Fibroblast of peridontal ligament (primary cell): Measurements from ENCODE around the gene RNASE1.
A peak's percentile ranks its signal among the peaks of the same experiment; 100 is the strongest.

ENCODE experiments used
- DNase-seq: peaks from one replicate; pipeline ENCODE4 v3.0.0-alpha.2; 2010; ENCODE audit errors: extremely low read depth

RNASE1 gene

GRCh38 chr14:20807304-20808161 is 4.9 kb upstream of the RNASE1 start:
- no peak for DNase-seq

GRCh38 chr14:20805485-20805884 is 2.8 kb upstream of the RNASE1 start:
- DNase-seq, result no peak

GRCh38 chr14:20803223-20803622 is 579 bp upstream of the RNASE1 start:
- no peak for DNase-seq

- DNase-seq, result no peak
Observed at GRCh38 chr14:20801726-20802125, 918 bp downstream of the RNASE1 start.

- DNase-seq, result no peak
Observed at GRCh38 chr14:20799892-20800544, 2.6 kb downstream of the RNASE1 start.

- no peak for DNase-seq
Observed at GRCh38 chr14:20799456-20799891, 3.2 kb downstream of the RNASE1 start.

- no peak for DNase-seq
Observed at GRCh38 chr14:20798932-20799331, 3.7 kb downstream of the RNASE1 start.

- no peak for DNase-seq
Observed at GRCh38 chr14:20798318-20798717, 4.3 kb downstream of the RNASE1 start.

GRCh38 chr14:20797164-20797563 is 5.5 kb downstream of the RNASE1 start:
- no peak for DNase-seq

- DNase-seq, result peak; percentile 0
Observed at GRCh38 chr14:20794644-20795369, 7.8 kb downstream of the RNASE1 start.

- DNase-seq, result no peak
Observed at GRCh38 chr14:20792556-20792955, 10.1 kb downstream of the RNASE1 start.

- no peak for DNase-seq
Observed at GRCh38 chr14:20791597-20791996, 11.0 kb downstream of the RNASE1 start.

GRCh38 chr14:20791187-20791586 is 11.5 kb downstream of the RNASE1 start:
- DNase-seq, result no peak

- DNase-seq, result no peak
Observed at GRCh38 chr14:20790464-20791116, 12.1 kb downstream of the RNASE1 start.

GRCh38 chr14:20789230-20789813 is 13.3 kb downstream of the RNASE1 start:
- DNase-seq, result no peak

- DNase-seq, result no peak
Observed at GRCh38 chr14:20787025-20787424, 15.6 kb downstream of the RNASE1 start.

- no peak for DNase-seq
Observed at GRCh38 chr14:20782280-20782890, 20.3 kb downstream of the RNASE1 start.

GRCh38 chr14:20781803-20782202 is 20.8 kb downstream of the RNASE1 start:
- DNase-seq, result no peak

- DNase-seq, result no peak
Observed at GRCh38 chr14:20775901-20776300, 26.7 kb downstream of the RNASE1 start.

- DNase-seq, result no peak
Observed at GRCh38 chr14:20775043-20775442, 27.6 kb downstream of the RNASE1 start.

- DNase-seq, result no peak
Observed at GRCh38 chr14:20774258-20774824, 28.3 kb downstream of the RNASE1 start.
